H9 (cell line): ENCODE measurements around the gene SPTA1. TPM values are rescaled to one million over a fixed set of nuclear protein-coding genes. Genes with fewer than 3 reads are reported as not detected.

Experiments
- DNase-seq: peaks from one replicate; pipeline ENCODE4 v3.0.0-alpha.2; 2017
- H2AFZ ChIP-seq: one replicate; pipeline ENCODE4 v1.6.1; 2013; ENCODE audit warnings: mild to moderate bottlenecking, low read length, control low read depth, moderate library complexity
- H2AK5ac ChIP-seq: 2 replicates; pipeline ENCODE4 v1.6.1; 2013; ENCODE audit warnings: low read length, control low read depth, mixed read lengths; ENCODE audit not compliant: insufficient read length
- H2BK120ac ChIP-seq: one replicate; pipeline ENCODE4 v1.6.1; 2013; ENCODE audit warnings: low read depth, mild to moderate bottlenecking, low read length, control low read depth, inconsistent platforms; ENCODE audit not compliant: poor library complexity, severe bottlenecking
- H2BK12ac ChIP-seq: 2 replicates; pipeline ENCODE4 v1.6.1; 2013; ENCODE audit warnings: low read length, control low read depth, mixed read lengths, low read depth; ENCODE audit not compliant: insufficient read length
- H2BK15ac ChIP-seq: 2 replicates; pipeline ENCODE4 v1.6.1; 2013; ENCODE audit warnings: low read depth, low read length, control low read depth
- H2BK20ac ChIP-seq: one replicate; pipeline ENCODE4 v1.6.1; 2013; ENCODE audit warnings: low read depth, mild to moderate bottlenecking, low read length, control low read depth, inconsistent platforms; ENCODE audit not compliant: poor library complexity, severe bottlenecking
- H2BK5ac ChIP-seq: 2 replicates; pipeline ENCODE4 v1.6.1; 2013; ENCODE audit warnings: low read length, control low read depth, mixed read lengths; ENCODE audit not compliant: insufficient read length
- H3K14ac ChIP-seq: 2 replicates; pipeline ENCODE4 v1.6.1; 2013; ENCODE audit warnings: low read length, control low read depth; ENCODE audit not compliant: insufficient read depth
- H3K18ac ChIP-seq: 2 replicates; pipeline ENCODE4 v1.6.1; 2013; ENCODE audit warnings: low read depth, mild to moderate bottlenecking, mixed read lengths, low read length, control low read depth; ENCODE audit not compliant: insufficient read length
- H3K23ac ChIP-seq: 2 replicates; pipeline ENCODE4 v1.6.1; 2013; ENCODE audit warnings: low read length, control low read depth, mixed read lengths, low read depth; ENCODE audit not compliant: insufficient read length
- H3K23me2 ChIP-seq: 2 replicates; pipeline ENCODE4 v1.6.1; 2013; ENCODE audit warnings: low read depth, mild to moderate bottlenecking, mixed read lengths, low read length, control low read depth; ENCODE audit not compliant: insufficient read length, poor library complexity, severe bottlenecking
- H3K27ac ChIP-seq: 2 replicates; pipeline ENCODE4 v1.5.1; 2013; ENCODE audit warnings: low read length, control low read depth, mixed read lengths, low read depth; ENCODE audit not compliant: insufficient read length
- H3K27me3 ChIP-seq: 2 replicates; pipeline ENCODE4 v1.6.1; 2013; ENCODE audit warnings: low read length, control low read depth, inconsistent platforms; ENCODE audit not compliant: insufficient read depth
- H3K4ac ChIP-seq: 2 replicates; pipeline ENCODE4 v1.6.1; 2013; ENCODE audit warnings: low read depth, mild to moderate bottlenecking, control low read depth, inconsistent platforms, low read length, moderate library complexity
- H3K4me1 ChIP-seq: 2 replicates; pipeline ENCODE4 v1.6.1; 2013; ENCODE audit warnings: low read length, control low read depth, inconsistent platforms; ENCODE audit not compliant: insufficient read depth
- H3K4me2 ChIP-seq: 2 replicates; pipeline ENCODE4 v1.6.1; 2013; ENCODE audit warnings: low read length, control low read depth, mixed read lengths; ENCODE audit not compliant: insufficient read length, insufficient read depth
- H3K56ac ChIP-seq: 2 replicates; pipeline ENCODE4 v1.6.1; 2013; ENCODE audit warnings: low read depth, mild to moderate bottlenecking, mixed read lengths, low read length, control low read depth; ENCODE audit not compliant: insufficient read length
- H3K79me1 ChIP-seq: 2 replicates; pipeline ENCODE4 v1.6.1; 2013; ENCODE audit warnings: low read depth, mild to moderate bottlenecking, moderate library complexity, low read length, control low read depth, inconsistent platforms; ENCODE audit not compliant: insufficient read depth, poor library complexity, severe bottlenecking
- H3K79me2 ChIP-seq: 2 replicates; pipeline ENCODE4 v1.6.1; 2013; ENCODE audit warnings: low read length, control low read depth, inconsistent platforms; ENCODE audit not compliant: insufficient read depth
- H3K9ac ChIP-seq: 2 replicates; pipeline ENCODE4 v1.6.1; 2013; ENCODE audit warnings: low read length, control low read depth, mixed read lengths; ENCODE audit not compliant: insufficient read length; ENCODE audit errors: extremely low read depth
- H3K9me3 ChIP-seq: one replicate; pipeline ENCODE4 v1.6.1; 2013; ENCODE audit warnings: low read depth, low read length, inconsistent platforms; ENCODE audit not compliant: control insufficient read depth
- H3T11ph ChIP-seq: one replicate; pipeline ENCODE4 v1.6.1; 2013; ENCODE audit warnings: mild to moderate bottlenecking, low read length, control low read depth, inconsistent platforms
- H4K20me1 ChIP-seq: one replicate; pipeline ENCODE4 v1.6.1; 2013; ENCODE audit not compliant: control insufficient read depth, insufficient read length, insufficient read depth
- H4K5ac ChIP-seq: 2 replicates; pipeline ENCODE4 v1.6.1; 2013; ENCODE audit warnings: low read depth, mild to moderate bottlenecking, mixed read lengths, low read length, control low read depth; ENCODE audit not compliant: insufficient read length
- H4K8ac ChIP-seq: replicated peaks from 2 replicates; pipeline ENCODE4 v1.6.1; 2013; ENCODE audit warnings: low read length, control low read depth, mixed read lengths, low read depth; ENCODE audit not compliant: insufficient read length
- H4K91ac ChIP-seq: 2 replicates; pipeline ENCODE4 v1.6.1; 2013; ENCODE audit warnings: low read depth, mild to moderate bottlenecking, moderate library complexity, mixed read lengths, low read length, control low read depth; ENCODE audit not compliant: insufficient read length
- H3K27ac Mint-ChIP-seq, 3 experiments: 2 replicates in 2 of 3; 3 replicates in 1 of 3; pipeline ENCODE4 v1.8.0; 2020 to 2021; ENCODE audit warnings: mixed read lengths in 3 of 3, mild to moderate bottlenecking in 1 of 3, moderate library complexity in 1 of 3
- H3K27me3 Mint-ChIP-seq: 2 replicates; pipeline ENCODE4 v1.8.0; 2021; ENCODE audit warnings: low read depth, mild to moderate bottlenecking, moderate library complexity, mixed read lengths
- H3K36me3 Mint-ChIP-seq, 3 experiments: 2 replicates in 2 of 3; 3 replicates in 1 of 3; pipeline ENCODE4 v1.8.0; 2020 to 2021; ENCODE audit warnings: low read depth in 3 of 3, mixed read lengths in 3 of 3; ENCODE audit not compliant: insufficient read depth in 1 of 3
- H3K4me1 Mint-ChIP-seq, 2 experiments: 2 replicates each; pipeline ENCODE4 v1.8.0; 2020; ENCODE audit warnings: mixed read lengths in 2 of 2
- H3K4me3 Mint-ChIP-seq, 2 experiments: 2 replicates in 1 of 2; 3 replicates in 1 of 2; pipeline ENCODE4 v1.8.0; 2020 to 2021; ENCODE audit warnings: mild to moderate bottlenecking in 2 of 2, mixed read lengths in 2 of 2, moderate library complexity in 1 of 2
- H3K9me3 Mint-ChIP-seq, 2 experiments: 2 replicates in 1 of 2; 3 replicates in 1 of 2; pipeline ENCODE4 v1.8.0; 2020; ENCODE audit warnings: mild to moderate bottlenecking in 2 of 2, mixed read lengths in 2 of 2, moderate library complexity in 1 of 2
- CTCF ChIP-seq: fragments of 200-600 bp; sonication (generic); conservative IDR thresholded peaks from 3 replicates; pipeline ENCODE4 v1.8.0; 2021; ENCODE audit warnings: antibody characterized with exemption, mild to moderate bottlenecking
- WGBS: extraction: QIAGEN DNeasy Blood & Tissue Kit; methylation state at CpG from one replicate; pipeline ENCODE4 v1.1.7; 2013; ENCODE audit warnings: missing lambda C conversion rate, low lambda C conversion rate, mixed read lengths; ENCODE audit not compliant: insufficient read length; ENCODE audit errors: extremely low coverage; 5-methylcytosine and 5-hydroxymethylcytosine counted together
- total RNA-seq: library from RNA; stranded (reverse); gene quantifications from 2 replicates; pipeline ENCODE4 v1.2.1, GENCODE V29; 2021

Gene SPTA1
- total RNA-seq, 1 experiment from 2014 or later: not detected

- Histone ChIP-seq H3K4ac (no peak overlapping the region), H3K23me2 (no peaks in the 10 kb centered on the region), H3K4me1 (no peaks in the 10 kb centered on the region), H3K14ac (no peak overlapping the region), H2BK15ac (no peak overlapping the region), H3K18ac (no peak overlapping the region), H4K8ac (no peak overlapping the region), H3K4me2 (no peak overlapping the region), H4K20me1 (no peaks in the 10 kb centered on the region), H3T11ph (no peak overlapping the region), H3K9me3 (no peaks in the 10 kb centered on the region), H3K27ac (no peak overlapping the region), H3K27me3 (no peaks in the 10 kb centered on the region), H3K79me2 (no peaks in the 10 kb centered on the region), H2BK20ac (no peak overlapping the region), H2BK5ac (no peak overlapping the region), H2BK12ac (no peak overlapping the region), H3K23ac (no peak overlapping the region), H4K5ac (no peak overlapping the region), H3K79me1 (no peaks in the 10 kb centered on the region), H3K56ac (no peak overlapping the region), H2AK5ac (no peak overlapping the region), H4K91ac (no peak overlapping the region), H2AFZ (no peak overlapping the region), H3K9ac (no peak overlapping the region), H2BK120ac (no peak overlapping the region)
- DNase-seq: no peak
- no peak for TF ChIP-seq CTCF
- H3K4me3 Mint-ChIP-seq: no peak overlapping the region
- peaks cover 1% of the 10 kb centered on the region; the same call in 1 of the 2 replicates for H3K27me3 Mint-ChIP-seq
- WGBS: no CpG with 5 or more reads among the region's 2 CpGs
- H3K27ac Mint-ChIP-seq: no peak overlapping the region
- H3K36me3 Mint-ChIP-seq: no peaks in the 10 kb centered on the region
- H3K9me3 Mint-ChIP-seq: no peaks in the 10 kb centered on the region
- no peaks in the 10 kb centered on the region for H3K4me1 Mint-ChIP-seq
Observed at GRCh38 chr1:158681606-158682005, 4.9 kb downstream of the SPTA1 start.
